ENCODE data around the gene USP6NL. TPM values are rescaled to one million over a fixed set of nuclear protein-coding genes. Genes with fewer than 3 reads are reported as not detected.

The USP6NL gene
- polyA plus RNA-seq, 1 of the 3 experiments (the other 2 are of a cell fraction) = 8.9 TPM

DNA sequence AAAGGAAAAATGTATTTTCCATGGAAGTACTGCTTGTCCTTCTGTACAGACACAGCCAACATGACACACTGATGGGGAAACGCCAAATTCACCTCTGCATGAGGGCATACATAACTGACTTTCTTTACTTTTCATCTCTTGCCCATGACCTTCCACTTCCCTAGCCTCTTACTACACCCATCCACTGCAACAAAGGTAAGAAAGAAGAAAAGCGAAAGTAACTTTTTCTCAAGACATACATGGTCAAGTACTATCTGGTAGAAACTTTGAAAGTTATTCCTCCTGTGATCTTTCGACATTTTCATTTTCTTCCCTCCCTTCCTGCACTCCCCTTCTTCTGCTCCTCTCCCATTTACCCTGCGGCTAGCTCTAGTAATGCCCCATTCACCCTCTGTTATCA, 130.8 kb downstream of the USP6NL start:
- POLR2A ChIA-PET = no interaction called here
- 93% methylated on average over 4 of the region's 4 CpGs for WGBS (ENCODE audit: low lambda C conversion rate)
- H3K79me2 ChIP-seq (ENCODE audit: insufficient read depth) = no peaks in the 10 kb centered on the region
- H4K20me1 ChIP-seq (ENCODE audit: insufficient read depth) = no peaks in the 10 kb centered on the region
- DNase-seq = no peak
- CTCF ChIA-PET = interaction anchor here (1.2 to 1.9 kb wide), 2 partner anchors 34 to 277 kb away, joined by 3 to 6 read pairs; no protein-coding TSS in a partner anchor
- peaks cover 26 to 35% of the 10 kb centered on the region in 2 experiments for H3K36me3 ChIP-seq (replicated peaks in 1 of 2; ENCODE audit: control insufficient read depth in 1 of 2, insufficient read depth in 2 of 2, low read length in 1 of 2)
- H3F3A ChIP-seq (replicated peaks; ENCODE audit: insufficient read depth) = peaks cover 4% of the 10 kb centered on the region
- no peaks in the 10 kb centered on the region for H3K27me3 ChIP-seq (ENCODE audit: insufficient read depth)
- TF ChIP-seq TCF12 (IDR thresholded peaks at IDR 0.05) (no peak), SIN3A (IDR thresholded peaks at IDR 0.05; ENCODE audit: borderline replicate concordance, low read depth, low read length) (no peak), RXRA (IDR thresholded peaks at IDR 0.05; ENCODE audit: borderline replicate concordance, low read depth) (no peak), FOXJ3 (CRISPR knock-in tag; IDR thresholded peaks at IDR 0.05) (no peak), RFX5 (IDR thresholded peaks at IDR 0.05; ENCODE audit: low read length) (no peak)
- H3K27ac ChIP-seq (ENCODE audit: low read depth in 2 of 2, low read length in 1 of 2) = no peak overlapping the region
- no peaks in the 10 kb centered on the region for H3K9me3 ChIP-seq
- no peak overlapping the region for H3K4me3 ChIP-seq (ENCODE audit: low read depth in 2 of 2, low read length in 1 of 2)
- peaks cover 0 to 4% of the 10 kb centered on the region in 2 experiments; a peak in 2 of 4 replicates for H3K4me1 ChIP-seq (ENCODE audit: control insufficient read depth in 1 of 2, insufficient read depth in 2 of 2, low read depth in 1 of 2, low read length in 1 of 2)
- H3K4me2 ChIP-seq = no peak overlapping the region
- no peak overlapping the region for H3K9ac ChIP-seq
- no peaks in the 10 kb centered on the region for H3K9me2 ChIP-seq
- no peak overlapping the region for H2AFZ ChIP-seq (ENCODE audit: low read depth)

GRCh38 chr10:11479300-11479699, 132.2 kb downstream of the USP6NL start:
- H3F3A ChIP-seq (replicated peaks; ENCODE audit: insufficient read depth) = peaks cover 4% of the 10 kb centered on the region
- DNase-seq = no peak
- 99% methylated on average over 7 of the region's 7 CpGs for WGBS (ENCODE audit: low lambda C conversion rate)
- no peaks in the 10 kb centered on the region for H3K79me2 ChIP-seq (ENCODE audit: insufficient read depth)
- H3K4me1 ChIP-seq (ENCODE audit: control insufficient read depth in 1 of 2, insufficient read depth in 2 of 2, low read depth in 1 of 2, low read length in 1 of 2) = peaks cover 0 to 4% of the 10 kb centered on the region in 2 experiments; a peak in 2 of 4 replicates
- H2AFZ ChIP-seq (ENCODE audit: low read depth) = no peak overlapping the region
- H3K4me2 ChIP-seq = no peak overlapping the region
- no peak for TF ChIP-seq YY1 (IDR thresholded peaks at IDR 0.05; ENCODE audit: low read depth)
- TF ChIP-seq, protein P1, sequence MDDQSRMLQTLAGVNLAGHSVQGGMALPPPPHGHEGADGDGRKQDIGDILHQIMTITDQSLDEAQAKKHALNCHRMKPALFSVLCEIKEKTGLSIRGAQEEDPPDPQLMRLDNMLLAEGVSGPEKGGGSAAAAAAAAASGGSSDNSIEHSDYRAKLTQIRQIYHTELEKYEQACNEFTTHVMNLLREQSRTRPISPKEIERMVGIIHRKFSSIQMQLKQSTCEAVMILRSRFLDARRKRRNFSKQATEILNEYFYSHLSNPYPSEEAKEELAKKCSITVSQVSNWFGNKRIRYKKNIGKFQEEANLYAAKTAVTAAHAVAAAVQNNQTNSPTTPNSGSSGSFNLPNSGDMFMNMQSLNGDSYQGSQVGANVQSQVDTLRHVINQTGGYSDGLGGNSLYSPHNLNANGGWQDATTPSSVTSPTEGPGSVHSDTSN (IDR thresholded peaks at IDR 0.05) = no peak
- TF ChIP-seq, protein P2, sequence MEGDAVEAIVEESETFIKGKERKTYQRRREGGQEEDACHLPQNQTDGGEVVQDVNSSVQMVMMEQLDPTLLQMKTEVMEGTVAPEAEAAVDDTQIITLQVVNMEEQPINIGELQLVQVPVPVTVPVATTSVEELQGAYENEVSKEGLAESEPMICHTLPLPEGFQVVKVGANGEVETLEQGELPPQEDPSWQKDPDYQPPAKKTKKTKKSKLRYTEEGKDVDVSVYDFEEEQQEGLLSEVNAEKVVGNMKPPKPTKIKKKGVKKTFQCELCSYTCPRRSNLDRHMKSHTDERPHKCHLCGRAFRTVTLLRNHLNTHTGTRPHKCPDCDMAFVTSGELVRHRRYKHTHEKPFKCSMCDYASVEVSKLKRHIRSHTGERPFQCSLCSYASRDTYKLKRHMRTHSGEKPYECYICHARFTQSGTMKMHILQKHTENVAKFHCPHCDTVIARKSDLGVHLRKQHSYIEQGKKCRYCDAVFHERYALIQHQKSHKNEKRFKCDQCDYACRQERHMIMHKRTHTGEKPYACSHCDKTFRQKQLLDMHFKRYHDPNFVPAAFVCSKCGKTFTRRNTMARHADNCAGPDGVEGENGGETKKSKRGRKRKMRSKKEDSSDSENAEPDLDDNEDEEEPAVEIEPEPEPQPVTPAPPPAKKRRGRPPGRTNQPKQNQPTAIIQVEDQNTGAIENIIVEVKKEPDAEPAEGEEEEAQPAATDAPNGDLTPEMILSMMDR (IDR thresholded peaks at IDR 0.05) = no peak
- TF ChIP-seq SMC3 (IDR thresholded peaks at IDR 0.05; ENCODE audit: low read depth, low read length) = no peak
- TF ChIP-seq MEF2A (IDR thresholded peaks at IDR 0.05; ENCODE audit: borderline replicate concordance, low read depth) = no peak
- no peak for TF ChIP-seq TEAD4 (IDR thresholded peaks at IDR 0.05; ENCODE audit: borderline replicate concordance, insufficient read depth)
- TF ChIP-seq TCF12 (IDR thresholded peaks at IDR 0.05) = no peak
- no peak for TF ChIP-seq TAF1 (IDR thresholded peaks at IDR 0.05; ENCODE audit: borderline replicate concordance, low read depth, low read length)
- TF ChIP-seq CHD2 (IDR thresholded peaks at IDR 0.05; ENCODE audit: low read length, partially characterized antibody) = no peak
- no peak for TF ChIP-seq USF2 (IDR thresholded peaks at IDR 0.05; ENCODE audit: borderline replicate concordance, low read depth, low read length)
- no peak for TF ChIP-seq SIN3A (IDR thresholded peaks at IDR 0.05; ENCODE audit: borderline replicate concordance, low read depth, low read length)
- TF ChIP-seq, protein P3, sequence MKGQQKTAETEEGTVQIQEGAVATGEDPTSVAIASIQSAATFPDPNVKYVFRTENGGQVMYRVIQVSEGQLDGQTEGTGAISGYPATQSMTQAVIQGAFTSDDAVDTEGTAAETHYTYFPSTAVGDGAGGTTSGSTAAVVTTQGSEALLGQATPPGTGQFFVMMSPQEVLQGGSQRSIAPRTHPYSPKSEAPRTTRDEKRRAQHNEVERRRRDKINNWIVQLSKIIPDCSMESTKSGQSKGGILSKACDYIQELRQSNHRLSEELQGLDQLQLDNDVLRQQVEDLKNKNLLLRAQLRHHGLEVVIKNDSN (IDR thresholded peaks at IDR 0.05; ENCODE audit: borderline replicate concordance, low read depth) = no peak
- TF ChIP-seq FOSL2 (IDR thresholded peaks at IDR 0.05; ENCODE audit: borderline replicate concordance, low read depth) = no peak
- no peak for TF ChIP-seq POLR2AphosphoS5 (IDR thresholded peaks at IDR 0.05; ENCODE audit: low read depth, low read length)
- TF ChIP-seq MXI1 (IDR thresholded peaks at IDR 0.05; ENCODE audit: low read depth, low read length) = no peak
- H4K20me1 ChIP-seq (ENCODE audit: insufficient read depth) = no peaks in the 10 kb centered on the region
- no peaks in the 10 kb centered on the region for H3K27me3 ChIP-seq (ENCODE audit: insufficient read depth)
- peaks cover 14 to 22% of the 10 kb centered on the region in 2 experiments for H3K36me3 ChIP-seq (replicated peaks in 1 of 2; ENCODE audit: control insufficient read depth in 1 of 2, insufficient read depth in 2 of 2, low read length in 1 of 2)
- POLR2A ChIA-PET = no interaction called here
- no peaks in the 10 kb centered on the region for H3K9me2 ChIP-seq
- no peaks in the 10 kb centered on the region for H3K9me3 ChIP-seq
- CTCF ChIA-PET = no interaction called here
- H3K4me3 ChIP-seq (ENCODE audit: low read depth in 2 of 2, low read length in 1 of 2) = no peak overlapping the region
- H3K27ac ChIP-seq (ENCODE audit: low read depth in 2 of 2, low read length in 1 of 2) = no peak overlapping the region
- H3K9ac ChIP-seq = no peak overlapping the region
